ENCODE measurements around the gene MGAT4B. TPM values are rescaled to one million over a fixed set of nuclear protein-coding genes. Genes with fewer than 3 reads are reported as not detected.
A peak's percentile ranks its signal among the peaks of the same experiment; 100 is the strongest.

MGAT4B gene
- total RNA-seq, 1 experiment from 2014 or later: 98.2 TPM

DNA sequence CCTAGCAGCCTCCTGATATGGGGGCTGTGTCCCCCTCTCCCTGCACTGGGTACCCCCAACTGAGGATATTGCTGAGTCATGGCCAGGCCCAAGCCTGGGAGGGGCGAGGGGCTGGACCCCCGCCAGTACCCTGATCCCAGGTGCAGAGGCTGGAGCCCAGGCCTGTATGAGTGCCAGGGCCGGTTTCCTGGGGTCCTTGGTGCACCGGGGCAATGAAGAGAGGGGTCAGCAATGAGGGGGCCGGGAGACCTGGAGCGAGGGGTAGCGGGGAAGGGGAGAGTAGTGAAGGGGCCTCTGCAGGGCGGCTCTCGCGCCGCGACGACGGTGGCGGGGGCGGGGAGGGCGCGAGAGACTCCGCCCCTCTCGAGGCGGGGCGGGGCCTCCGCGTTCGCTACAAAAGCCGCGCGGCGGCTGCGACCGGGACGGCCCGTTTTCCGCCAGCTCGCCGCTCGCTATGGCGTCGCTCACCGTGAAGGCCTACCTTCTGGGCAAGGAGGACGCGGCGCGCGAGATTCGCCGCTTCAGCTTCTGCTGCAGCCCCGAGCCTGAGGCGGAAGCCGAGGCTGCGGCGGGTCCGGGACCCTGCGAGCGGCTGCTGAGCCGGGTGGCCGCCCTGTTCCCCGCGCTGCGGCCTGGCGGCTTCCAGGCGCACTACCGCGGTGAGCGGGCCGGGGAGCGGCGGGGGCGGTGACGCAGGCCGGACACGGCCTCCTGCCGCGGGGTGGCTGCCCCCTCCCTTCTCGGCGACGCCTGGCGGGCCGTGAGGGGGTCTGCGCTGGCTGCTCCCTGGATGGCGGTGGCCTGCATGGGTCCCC is 14.0 kb upstream of the MGAT4B start, which contains the start of gene SQSTM1:
Gene SQSTM1, plus strand, starts transcription at position 423 of the 815 bp plus-strand sequence. Its CDS starts 32 bp downstream, at position 455.
- Histone ChIP-seq H3K27me3 (replicated peaks) (no peaks in the 10 kb centered on the region), H3K4me1 (replicated peaks) (peaks cover 40% of the 10 kb centered on the region), H3K4me3 (peak within 1 kb of the TSS; percentile 94), H3K9me3 (replicated peaks) (no peaks in the 10 kb centered on the region), H3K36me3 (peaks cover 46% of the 10 kb centered on the region), H3K27ac (peak within 1 kb of the TSS; percentile 90)
- DNase-seq (ENCODE audit: low read depth in 1 of 2, low spot score in 2 of 2): peak; percentile 83 to 92

DNA sequence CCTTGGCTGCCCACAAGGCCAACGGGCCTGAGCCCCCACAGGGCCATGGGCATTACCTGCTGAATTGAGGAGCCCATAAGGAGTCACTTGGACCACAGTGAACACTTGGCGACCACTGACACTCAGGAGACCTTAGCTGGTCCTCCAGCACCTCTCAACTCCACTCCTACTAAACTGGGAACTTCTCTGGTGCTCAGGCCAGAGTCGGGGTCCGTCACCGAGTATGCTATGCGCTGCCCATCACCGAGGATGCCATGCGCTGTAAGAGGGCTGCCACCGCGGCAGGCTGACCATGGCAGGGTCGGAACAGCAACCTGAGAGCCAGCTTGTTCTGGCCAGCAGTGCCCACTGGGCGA is 13.4 kb upstream of the MGAT4B start:
- DNase-seq (ENCODE audit: low read depth in 1 of 2, low spot score in 2 of 2): no peak
- H3K4me3 ChIP-seq: peak overlapping the region; percentile 94
- peak overlapping the region; percentile 90 for H3K27ac ChIP-seq
- H3K36me3 ChIP-seq: peaks cover 40% of the 10 kb centered on the region
- H3K27me3 ChIP-seq (replicated peaks): no peaks in the 10 kb centered on the region
- H3K4me1 ChIP-seq (replicated peaks): peaks cover 40% of the 10 kb centered on the region
- no peaks in the 10 kb centered on the region for H3K9me3 ChIP-seq (replicated peaks)

DNA sequence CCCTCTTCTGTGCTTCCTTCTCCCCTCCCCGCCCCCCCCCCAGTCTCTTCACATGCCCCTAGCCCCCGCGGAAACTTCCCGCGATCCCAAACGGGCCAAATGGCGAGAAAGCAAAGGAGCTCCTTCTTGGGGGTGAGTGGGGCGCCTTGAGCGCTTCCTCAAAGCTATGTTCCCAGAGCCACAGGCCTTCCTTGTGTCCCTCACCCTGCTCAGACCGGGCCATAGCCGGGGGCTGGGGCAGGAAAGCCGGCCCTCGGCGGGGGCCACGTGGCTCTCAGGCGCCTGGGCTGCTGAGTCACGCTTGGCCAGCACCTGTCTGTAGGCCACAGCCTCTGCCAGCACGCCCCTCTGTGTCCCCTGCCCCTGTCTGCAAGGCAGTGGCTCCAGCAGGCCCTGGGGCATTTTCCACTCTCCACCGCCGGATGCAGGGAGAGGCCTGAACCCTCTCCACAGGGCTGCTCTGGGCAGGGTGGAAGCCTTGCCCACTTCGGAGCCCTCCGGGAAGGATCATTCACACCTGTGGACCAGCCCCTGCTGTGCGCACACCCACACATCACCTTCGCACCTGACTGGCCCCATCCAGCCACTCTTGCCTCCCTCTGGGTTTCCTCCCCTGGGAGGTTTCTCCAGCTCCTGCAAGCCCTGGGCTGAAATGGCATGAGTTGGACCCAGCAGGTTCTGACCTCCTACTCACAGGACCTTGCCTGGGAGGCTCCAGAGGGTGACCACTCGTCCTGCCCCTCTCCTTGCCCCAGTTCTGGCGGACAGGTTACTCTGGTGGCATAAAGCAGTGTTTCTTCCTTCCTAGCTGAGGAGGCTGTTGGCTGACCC is 12.8 kb upstream of the MGAT4B start:
- H3K9me3 ChIP-seq (replicated peaks): no peaks in the 10 kb centered on the region
- peaks cover 40% of the 10 kb centered on the region for H3K4me1 ChIP-seq (replicated peaks)
- H3K36me3 ChIP-seq: peaks cover 39% of the 10 kb centered on the region
- peak; percentile 77 to 86 for DNase-seq (ENCODE audit: low read depth in 1 of 2, low spot score in 2 of 2)
- peak overlapping the region; percentile 90 for H3K27ac ChIP-seq
- H3K4me3 ChIP-seq: peak overlapping the region; percentile 94
- H3K27me3 ChIP-seq (replicated peaks): no peaks in the 10 kb centered on the region

DNA sequence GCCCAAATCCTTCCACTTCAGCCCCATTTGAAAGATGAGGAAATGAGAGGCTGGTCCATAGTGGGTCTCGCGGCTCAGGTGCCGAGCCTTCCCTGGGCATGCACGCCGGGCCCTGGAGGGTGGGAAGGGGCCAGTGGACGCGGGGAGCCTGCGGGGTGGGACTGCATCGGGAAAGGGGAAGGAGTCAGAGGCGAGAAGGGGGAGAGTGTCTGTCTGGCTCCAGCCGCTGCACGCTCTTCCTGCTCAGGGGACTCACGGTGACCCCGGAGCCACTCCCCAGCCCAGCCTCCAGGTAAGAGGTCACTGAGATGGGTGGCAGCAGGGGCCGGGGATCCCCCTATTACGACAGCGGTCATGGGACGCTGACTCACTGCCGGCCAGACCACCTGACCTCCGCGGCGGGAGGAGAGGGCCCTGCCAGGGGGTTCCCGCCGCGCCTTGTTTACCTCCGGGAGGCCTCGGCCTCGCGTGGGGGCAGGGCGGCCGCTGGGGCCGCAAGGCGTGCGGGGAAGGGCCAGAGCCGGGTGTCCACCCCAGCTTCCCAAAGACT is 12.2 kb upstream of the MGAT4B start:
- peak; percentile 96 to 97 for DNase-seq (ENCODE audit: low read depth in 1 of 2, low spot score in 2 of 2)
- Histone ChIP-seq H3K4me3 (peak overlapping the region; percentile 18), H3K27ac (peak overlapping the region; percentile 90), H3K36me3 (peaks cover 39% of the 10 kb centered on the region), H3K9me3 (replicated peaks) (no peaks in the 10 kb centered on the region), H3K27me3 (replicated peaks) (no peaks in the 10 kb centered on the region), H3K4me1 (replicated peaks) (peaks cover 40% of the 10 kb centered on the region)

DNA sequence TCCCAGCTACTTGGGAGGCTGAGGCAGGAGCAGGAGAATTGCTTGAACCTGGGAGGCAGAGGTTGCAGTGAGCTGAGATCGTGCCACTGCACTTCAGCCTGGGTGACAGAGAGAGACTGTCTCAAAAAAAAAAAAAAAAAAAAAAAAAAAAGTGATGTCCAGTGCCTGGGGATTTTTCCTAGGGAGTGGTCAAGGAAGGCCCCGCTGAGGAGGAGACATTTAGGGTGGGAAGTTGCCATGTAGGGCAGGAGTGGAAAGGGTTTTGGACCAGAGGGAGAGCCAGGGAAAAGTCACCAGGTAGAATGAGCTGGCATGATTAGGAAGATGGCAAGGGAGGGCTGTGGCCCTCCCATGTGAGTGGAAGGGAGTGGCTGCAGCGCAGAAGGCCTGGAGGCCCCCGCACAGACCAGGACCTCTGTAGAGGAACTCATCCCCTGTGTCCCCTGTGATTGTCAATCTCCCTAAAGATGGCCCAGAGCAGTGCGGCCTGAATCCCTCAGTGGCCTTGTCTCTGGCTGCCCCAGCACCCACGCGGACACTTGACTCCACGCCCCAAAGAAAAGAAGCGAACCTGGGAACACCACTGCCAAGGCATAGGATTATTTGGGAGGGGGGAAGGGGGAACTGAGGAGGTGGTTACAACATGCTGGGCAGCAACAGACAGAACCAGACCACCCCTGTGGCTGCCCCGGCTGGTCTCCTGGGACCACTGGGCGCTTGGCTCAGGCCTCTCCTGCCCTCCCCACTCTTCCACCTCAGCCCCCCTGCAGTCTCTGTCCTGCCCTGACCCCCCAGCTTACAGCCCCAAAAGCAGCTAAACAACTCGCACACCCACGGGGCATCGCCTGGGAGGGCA is 11.5 kb upstream of the MGAT4B start:
- DNase-seq (ENCODE audit: low read depth in 1 of 2, low spot score in 2 of 2): peak in 1 of 2 experiments; percentile 34
- Histone ChIP-seq H3K4me3 (peak overlapping the region; percentile 18), H3K4me1 (replicated peaks) (peaks cover 40% of the 10 kb centered on the region), H3K9me3 (replicated peaks) (no peaks in the 10 kb centered on the region), H3K27ac (peak overlapping the region; percentile 90), H3K36me3 (peaks cover 37% of the 10 kb centered on the region), H3K27me3 (replicated peaks) (no peaks in the 10 kb centered on the region)

GRCh38 chr5:179817470-179817840 is 10.8 kb upstream of the MGAT4B start:
- no peak overlapping the region for H3K4me3 ChIP-seq
- no peak for DNase-seq (ENCODE audit: low read depth in 1 of 2, low spot score in 2 of 2)
- no peaks in the 10 kb centered on the region for H3K9me3 ChIP-seq (replicated peaks)
- no peak overlapping the region for H3K27ac ChIP-seq
- no peaks in the 10 kb centered on the region for H3K27me3 ChIP-seq (replicated peaks)
- H3K36me3 ChIP-seq: peaks cover 35% of the 10 kb centered on the region
- peaks cover 36% of the 10 kb centered on the region for H3K4me1 ChIP-seq (replicated peaks)

DNA sequence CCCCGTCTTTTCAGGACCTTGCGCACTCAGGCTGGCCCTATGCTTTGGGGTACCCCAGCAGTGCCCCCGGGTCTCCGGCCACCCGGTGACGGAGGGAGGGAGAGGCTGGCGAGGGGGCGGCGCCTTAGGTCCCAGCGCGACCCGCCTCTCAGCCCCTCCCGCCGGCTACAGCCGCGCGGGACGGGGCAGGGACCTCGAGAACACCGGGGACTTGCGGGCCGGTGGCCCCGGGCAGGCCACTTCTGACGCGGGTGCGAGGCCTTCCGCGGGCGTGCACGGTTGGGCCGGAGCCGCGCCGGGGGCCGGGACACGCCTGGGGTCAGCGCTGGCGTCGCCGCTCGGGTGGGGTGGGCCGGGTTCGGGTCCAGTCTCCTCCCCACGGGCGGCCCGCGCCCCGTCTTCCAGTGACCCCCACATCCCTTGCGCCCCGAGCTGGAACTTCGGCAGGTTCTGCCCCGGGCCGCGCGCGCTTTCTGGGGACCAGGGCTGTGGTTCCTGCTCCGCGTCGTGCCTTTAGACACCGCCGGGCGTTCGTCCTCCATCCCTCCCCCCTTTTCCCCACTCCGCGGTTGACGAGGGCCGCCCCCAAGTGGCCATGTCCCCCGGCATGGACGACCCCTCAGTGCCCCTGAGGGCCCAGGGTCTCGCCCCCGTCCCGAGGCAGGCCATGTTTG is 10.3 kb upstream of the MGAT4B start:
- peaks cover 35% of the 10 kb centered on the region for H3K36me3 ChIP-seq
- no peak overlapping the region for H3K4me3 ChIP-seq
- no peaks in the 10 kb centered on the region for H3K27me3 ChIP-seq (replicated peaks)
- no peak for DNase-seq (ENCODE audit: low read depth in 1 of 2, low spot score in 2 of 2)
- peaks cover 31% of the 10 kb centered on the region for H3K4me1 ChIP-seq (replicated peaks)
- H3K27ac ChIP-seq: no peak overlapping the region
- no peaks in the 10 kb centered on the region for H3K9me3 ChIP-seq (replicated peaks)

DNA sequence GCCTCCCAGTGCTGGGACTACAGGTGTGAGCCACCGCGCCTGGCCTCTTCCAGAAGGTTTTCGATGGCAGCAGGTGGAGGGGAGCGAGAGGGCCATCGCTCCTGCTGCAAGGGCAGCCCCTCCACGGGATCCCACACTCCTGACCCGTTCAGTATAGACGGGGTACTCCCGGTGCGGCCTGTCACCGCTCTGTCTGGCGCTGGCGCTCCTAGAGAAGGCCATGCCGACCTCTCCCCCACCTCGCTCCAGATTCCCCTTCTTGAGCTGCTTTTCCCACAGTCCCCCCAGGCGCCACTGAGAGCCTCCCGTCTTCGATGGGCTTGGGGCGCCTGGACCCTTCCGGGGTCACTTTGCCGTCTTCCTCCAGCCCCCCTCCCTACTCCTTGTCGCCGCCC is 9.7 kb upstream of the MGAT4B start:
- no peaks in the 10 kb centered on the region for H3K9me3 ChIP-seq (replicated peaks)
- peaks cover 38% of the 10 kb centered on the region for H3K36me3 ChIP-seq
- H3K27me3 ChIP-seq (replicated peaks): no peaks in the 10 kb centered on the region
- H3K4me3 ChIP-seq: no peak overlapping the region
- H3K27ac ChIP-seq: no peak overlapping the region
- DNase-seq (ENCODE audit: low read depth in 1 of 2, low spot score in 2 of 2): no peak
- peaks cover 29% of the 10 kb centered on the region for H3K4me1 ChIP-seq (replicated peaks)

- no peak for DNase-seq (ENCODE audit: low read depth in 1 of 2, low spot score in 2 of 2)
- H3K27me3 ChIP-seq (replicated peaks): no peaks in the 10 kb centered on the region
Observed at GRCh38 chr5:179815491-179816249, 9.0 kb upstream of the MGAT4B start.

GRCh38 chr5:179814090-179814489 is 7.4 kb upstream of the MGAT4B start:
- H3K36me3 ChIP-seq: peaks cover 40% of the 10 kb centered on the region

More at GRCh38 chr5:179815491-179816249, 9.0 kb upstream of the MGAT4B start:
- Histone ChIP-seq H3K9me3 (replicated peaks) (no peaks in the 10 kb centered on the region), H3K36me3 (peaks cover 36% of the 10 kb centered on the region), H3K4me3 (no peak overlapping the region), H3K4me1 (replicated peaks) (peaks cover 27% of the 10 kb centered on the region), H3K27ac (no peak overlapping the region)

DNA sequence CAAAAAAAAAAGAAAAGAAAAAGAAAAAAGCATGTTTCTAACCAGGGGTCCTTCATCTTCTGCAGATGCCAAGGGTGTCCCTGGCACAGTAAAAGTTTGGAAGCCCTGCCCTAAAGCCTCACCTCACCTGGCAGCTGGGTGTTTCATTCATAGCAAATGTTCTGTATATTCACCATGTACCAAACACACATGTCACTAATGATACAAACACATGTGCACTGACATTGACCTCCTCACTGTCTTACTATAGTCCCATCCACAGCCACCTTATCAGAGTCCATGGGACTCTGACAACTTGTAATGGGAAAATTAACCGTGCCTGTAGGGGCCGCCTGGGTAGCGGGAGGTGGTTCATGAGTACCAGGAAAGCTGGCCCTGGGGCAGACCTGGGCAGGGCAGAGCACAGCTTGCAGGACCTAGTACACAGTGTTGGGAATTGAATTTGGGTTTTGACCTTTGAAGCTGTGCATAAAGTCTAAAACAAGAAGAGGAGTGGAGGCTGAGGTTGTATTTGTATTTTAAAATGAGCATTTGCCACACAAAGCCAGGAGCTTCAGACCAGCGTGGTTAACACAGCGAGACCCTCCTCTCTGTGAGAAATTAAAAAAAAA is 6.4 kb upstream of the MGAT4B start:
- H3K4me1 ChIP-seq (replicated peaks): peaks cover 1% of the 10 kb centered on the region
- no peak overlapping the region for H3K4me3 ChIP-seq
- no peak for DNase-seq (ENCODE audit: low read depth in 1 of 2, low spot score in 2 of 2)
- H3K36me3 ChIP-seq: peaks cover 40% of the 10 kb centered on the region
- H3K27ac ChIP-seq: no peak overlapping the region
- H3K27me3 ChIP-seq (replicated peaks): no peaks in the 10 kb centered on the region
- H3K9me3 ChIP-seq (replicated peaks): no peaks in the 10 kb centered on the region

More at GRCh38 chr5:179814090-179814489, 7.4 kb upstream of the MGAT4B start:
- Histone ChIP-seq H3K27me3 (replicated peaks) (no peaks in the 10 kb centered on the region), H3K4me3 (no peak overlapping the region), H3K4me1 (replicated peaks) (peaks cover 11% of the 10 kb centered on the region), H3K9me3 (replicated peaks) (no peaks in the 10 kb centered on the region), H3K27ac (no peak overlapping the region)
- no peak for DNase-seq (ENCODE audit: low read depth in 1 of 2, low spot score in 2 of 2)
